ENCODE results near the gene PUS10.
"Not testable (repeated sequence)": the region's sequence is repeated elsewhere in the genome, so short reads cannot be mapped to it uniquely, and the experiment has no call there.

The PUS10 gene

DNA sequence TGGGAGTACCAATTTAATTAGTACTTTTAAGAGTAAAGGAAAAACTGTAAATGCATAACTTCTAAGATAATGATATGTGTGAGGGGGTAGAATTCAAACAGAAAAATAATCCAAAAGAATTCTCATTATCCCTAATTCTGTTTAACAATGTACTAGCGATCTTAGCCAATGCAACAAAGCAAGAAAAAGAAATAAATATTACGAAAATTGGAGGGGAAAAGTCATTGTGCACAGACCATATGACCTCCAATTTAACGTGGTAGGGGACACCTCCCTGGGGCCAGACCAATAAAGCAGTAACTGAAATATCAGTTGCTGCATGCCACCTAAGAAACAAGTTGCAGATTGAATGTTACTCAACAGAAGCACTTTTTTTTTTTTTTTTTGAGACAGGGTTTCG lies 26.4 kb downstream of the PUS10 start:
- Histone ChIP-seq H3K4me3 (replicated peaks; ENCODE audit: insufficient read depth, low read length) (no peak overlapping the region), H3K27me3 (ENCODE audit: insufficient read depth, poor library complexity, severe bottlenecking) (no peaks in the 10 kb centered on the region), H3K27ac (replicated peaks) (no peak overlapping the region)
- TF ChIP-seq, protein P1, sequence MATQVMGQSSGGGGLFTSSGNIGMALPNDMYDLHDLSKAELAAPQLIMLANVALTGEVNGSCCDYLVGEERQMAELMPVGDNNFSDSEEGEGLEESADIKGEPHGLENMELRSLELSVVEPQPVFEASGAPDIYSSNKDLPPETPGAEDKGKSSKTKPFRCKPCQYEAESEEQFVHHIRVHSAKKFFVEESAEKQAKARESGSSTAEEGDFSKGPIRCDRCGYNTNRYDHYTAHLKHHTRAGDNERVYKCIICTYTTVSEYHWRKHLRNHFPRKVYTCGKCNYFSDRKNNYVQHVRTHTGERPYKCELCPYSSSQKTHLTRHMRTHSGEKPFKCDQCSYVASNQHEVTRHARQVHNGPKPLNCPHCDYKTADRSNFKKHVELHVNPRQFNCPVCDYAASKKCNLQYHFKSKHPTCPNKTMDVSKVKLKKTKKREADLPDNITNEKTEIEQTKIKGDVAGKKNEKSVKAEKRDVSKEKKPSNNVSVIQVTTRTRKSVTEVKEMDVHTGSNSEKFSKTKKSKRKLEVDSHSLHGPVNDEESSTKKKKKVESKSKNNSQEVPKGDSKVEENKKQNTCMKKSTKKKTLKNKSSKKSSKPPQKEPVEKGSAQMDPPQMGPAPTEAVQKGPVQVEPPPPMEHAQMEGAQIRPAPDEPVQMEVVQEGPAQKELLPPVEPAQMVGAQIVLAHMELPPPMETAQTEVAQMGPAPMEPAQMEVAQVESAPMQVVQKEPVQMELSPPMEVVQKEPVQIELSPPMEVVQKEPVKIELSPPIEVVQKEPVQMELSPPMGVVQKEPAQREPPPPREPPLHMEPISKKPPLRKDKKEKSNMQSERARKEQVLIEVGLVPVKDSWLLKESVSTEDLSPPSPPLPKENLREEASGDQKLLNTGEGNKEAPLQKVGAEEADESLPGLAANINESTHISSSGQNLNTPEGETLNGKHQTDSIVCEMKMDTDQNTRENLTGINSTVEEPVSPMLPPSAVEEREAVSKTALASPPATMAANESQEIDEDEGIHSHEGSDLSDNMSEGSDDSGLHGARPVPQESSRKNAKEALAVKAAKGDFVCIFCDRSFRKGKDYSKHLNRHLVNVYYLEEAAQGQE (IDR thresholded peaks at IDR 0.05; ENCODE audit: insufficient replicate concordance, low read depth), result no peak
- TF ChIP-seq, protein P2, sequence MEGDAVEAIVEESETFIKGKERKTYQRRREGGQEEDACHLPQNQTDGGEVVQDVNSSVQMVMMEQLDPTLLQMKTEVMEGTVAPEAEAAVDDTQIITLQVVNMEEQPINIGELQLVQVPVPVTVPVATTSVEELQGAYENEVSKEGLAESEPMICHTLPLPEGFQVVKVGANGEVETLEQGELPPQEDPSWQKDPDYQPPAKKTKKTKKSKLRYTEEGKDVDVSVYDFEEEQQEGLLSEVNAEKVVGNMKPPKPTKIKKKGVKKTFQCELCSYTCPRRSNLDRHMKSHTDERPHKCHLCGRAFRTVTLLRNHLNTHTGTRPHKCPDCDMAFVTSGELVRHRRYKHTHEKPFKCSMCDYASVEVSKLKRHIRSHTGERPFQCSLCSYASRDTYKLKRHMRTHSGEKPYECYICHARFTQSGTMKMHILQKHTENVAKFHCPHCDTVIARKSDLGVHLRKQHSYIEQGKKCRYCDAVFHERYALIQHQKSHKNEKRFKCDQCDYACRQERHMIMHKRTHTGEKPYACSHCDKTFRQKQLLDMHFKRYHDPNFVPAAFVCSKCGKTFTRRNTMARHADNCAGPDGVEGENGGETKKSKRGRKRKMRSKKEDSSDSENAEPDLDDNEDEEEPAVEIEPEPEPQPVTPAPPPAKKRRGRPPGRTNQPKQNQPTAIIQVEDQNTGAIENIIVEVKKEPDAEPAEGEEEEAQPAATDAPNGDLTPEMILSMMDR (IDR thresholded peaks at IDR 0.05; ENCODE audit: insufficient read depth, low read length), result no peak
- no peak for TF ChIP-seq GABPA (IDR thresholded peaks at IDR 0.05; ENCODE audit: low read depth)
- no peak for TF ChIP-seq POLR2AphosphoS5 (IDR thresholded peaks at IDR 0.05; ENCODE audit: low read depth)
- no peak for TF ChIP-seq SPI1 (IDR thresholded peaks at IDR 0.05; ENCODE audit: borderline replicate concordance, low read depth)
- DNase-seq (ENCODE audit: low read depth in 1 of 2, low spot score in 1 of 2), result no peak

DNA sequence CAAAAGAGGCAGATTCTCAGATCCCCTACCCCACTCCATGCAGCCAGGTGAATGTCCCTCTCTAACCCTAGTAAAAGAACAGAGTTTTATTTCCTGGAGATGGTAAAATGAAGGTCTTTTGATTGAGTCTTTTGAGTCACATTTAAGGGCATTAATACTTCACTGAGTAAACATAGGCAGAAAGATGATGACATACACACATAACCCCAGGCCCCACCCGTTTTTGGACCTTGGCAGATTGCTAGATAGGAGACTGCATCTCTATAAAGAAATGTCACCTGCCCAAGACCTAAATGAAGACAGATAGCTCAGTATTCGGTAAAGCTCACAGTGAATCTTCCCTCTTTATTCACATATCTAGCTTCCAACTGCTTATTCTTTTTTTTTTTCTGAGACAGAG lies 28.8 kb downstream of the PUS10 start:
- Histone ChIP-seq H3K27ac (replicated peaks) (no peak overlapping the region), H3K4me3 (replicated peaks; ENCODE audit: insufficient read depth, low read length) (no peak overlapping the region), H3K27me3 (ENCODE audit: insufficient read depth, poor library complexity, severe bottlenecking) (no peaks in the 10 kb centered on the region)
- DNase-seq (ENCODE audit: low read depth in 1 of 2, low spot score in 1 of 2), result no peak
- TF ChIP-seq, protein P2 (IDR thresholded peaks at IDR 0.05; ENCODE audit: insufficient read depth, low read length), result no peak
- TF ChIP-seq GABPA (IDR thresholded peaks at IDR 0.05; ENCODE audit: low read depth) (no peak), POLR2AphosphoS5 (IDR thresholded peaks at IDR 0.05; ENCODE audit: low read depth) (no peak), SPI1 (IDR thresholded peaks at IDR 0.05; ENCODE audit: borderline replicate concordance, low read depth) (no peak)
- TF ChIP-seq, protein P1 (IDR thresholded peaks at IDR 0.05; ENCODE audit: insufficient replicate concordance, low read depth), result no peak

DNA sequence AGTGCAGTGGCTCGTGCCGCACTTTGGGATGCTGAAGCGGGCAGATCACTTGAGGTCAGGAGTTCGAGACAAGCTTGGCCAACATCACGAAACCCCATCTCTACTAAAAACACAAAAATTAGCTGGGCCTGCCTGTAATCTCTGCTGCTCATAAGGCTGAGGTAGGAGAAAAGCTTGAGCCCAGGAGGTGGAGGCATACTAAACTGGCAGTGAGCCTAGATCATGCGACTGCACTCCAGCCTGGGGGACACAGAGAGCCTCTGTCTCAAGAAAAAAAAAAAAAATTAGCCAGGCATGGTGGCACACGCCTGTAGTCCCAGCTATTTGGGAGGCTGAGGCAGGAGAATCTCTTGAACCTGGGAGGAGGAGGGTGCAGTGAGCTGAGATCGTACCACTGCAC lies 30.4 kb downstream of the PUS10 start:
- not testable (repeated sequence) for H3K27me3 ChIP-seq (ENCODE audit: insufficient read depth, poor library complexity, severe bottlenecking); DNase-seq (ENCODE audit: low read depth in 1 of 2, low spot score in 1 of 2); H3K4me3 ChIP-seq (replicated peaks; ENCODE audit: insufficient read depth, low read length); H3K27ac ChIP-seq (replicated peaks)

DNA sequence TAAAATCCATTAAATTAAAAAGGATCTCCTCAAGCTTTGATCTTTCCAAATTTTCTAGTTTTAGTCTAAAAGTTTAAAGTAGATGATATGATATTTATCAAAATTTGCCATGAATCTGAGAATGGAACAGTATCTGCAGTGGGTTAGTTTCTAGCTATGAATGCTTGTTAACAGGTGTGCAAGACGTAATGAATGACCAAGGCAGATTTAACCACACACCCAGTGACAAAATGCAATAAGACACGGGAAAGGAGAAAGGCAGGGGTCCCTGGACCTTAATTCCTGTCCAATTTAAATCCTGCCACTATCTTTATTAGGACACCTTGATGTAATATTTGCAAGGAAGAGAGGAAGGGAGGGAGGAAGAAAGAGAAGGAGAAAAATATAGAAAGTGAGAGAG lies 31.0 kb downstream of the PUS10 start:
- Histone ChIP-seq H3K27ac (replicated peaks) (no peak overlapping the region), H3K4me3 (replicated peaks; ENCODE audit: insufficient read depth, low read length) (no peak overlapping the region), H3K27me3 (ENCODE audit: insufficient read depth, poor library complexity, severe bottlenecking) (no peaks in the 10 kb centered on the region)
- no peak for DNase-seq (ENCODE audit: low read depth in 1 of 2, low spot score in 1 of 2)
- TF ChIP-seq, protein P2 (IDR thresholded peaks at IDR 0.05; ENCODE audit: insufficient read depth, low read length), result no peak
- TF ChIP-seq POLR2AphosphoS5 (IDR thresholded peaks at IDR 0.05; ENCODE audit: low read depth) (no peak), SPI1 (IDR thresholded peaks at IDR 0.05; ENCODE audit: borderline replicate concordance, low read depth) (no peak), GABPA (IDR thresholded peaks at IDR 0.05; ENCODE audit: low read depth) (no peak)
- TF ChIP-seq, protein P1 (IDR thresholded peaks at IDR 0.05; ENCODE audit: insufficient replicate concordance, low read depth), result no peak

Measured in HL-60 (cell line).